NOMO-1 (cell line): Measurements from ENCODE around the gene GBA3.

Experiments used
- DNase-seq, 2 experiments: peaks; one replicate each; lab custom pipeline; 2025; ENCODE audit not compliant: unreplicated experiment in 2 of 2; lab: John Stamatoyannopoulos, UW

Gene GBA3

DNA sequence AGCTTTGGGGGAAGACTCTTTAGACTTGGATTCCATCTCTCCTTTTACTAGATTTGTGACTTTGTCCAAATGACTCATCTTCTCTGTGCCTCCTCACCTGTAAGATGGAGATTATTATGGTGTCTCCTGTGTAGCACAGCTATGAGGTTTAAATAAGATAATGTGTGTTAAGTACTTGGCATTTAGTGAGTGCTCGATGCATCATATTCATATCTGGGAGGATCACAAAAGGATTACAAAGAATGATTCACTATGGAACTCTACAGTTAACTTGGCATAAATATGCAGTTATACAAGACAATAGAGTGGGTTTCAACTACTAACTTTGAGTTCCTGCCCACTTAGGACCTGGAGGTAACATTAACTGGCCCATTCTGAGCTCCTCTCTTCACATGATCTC is 2.3 kb downstream of the GBA3 start:
- no peak for DNase-seq

DNA sequence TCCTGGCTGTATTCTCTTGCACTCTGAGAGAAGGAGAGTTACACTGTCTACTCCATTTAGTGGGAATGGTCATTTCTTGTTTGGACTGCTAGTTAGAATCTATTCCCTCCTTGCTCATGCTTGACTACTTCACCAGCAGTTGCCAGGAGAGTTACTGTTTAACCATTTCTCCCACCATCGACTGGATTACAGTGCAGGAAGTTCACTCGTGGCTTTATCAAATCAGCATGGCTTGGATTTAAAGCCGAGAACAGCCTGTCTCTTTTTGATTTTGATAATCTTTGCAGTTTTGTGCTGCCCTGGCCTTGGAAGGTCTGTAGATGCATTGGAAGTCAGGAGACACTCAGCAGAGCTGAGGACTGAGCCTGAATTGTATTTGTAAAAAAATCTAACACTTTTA is 3.2 kb downstream of the GBA3 start:
- no peak for DNase-seq

DNA sequence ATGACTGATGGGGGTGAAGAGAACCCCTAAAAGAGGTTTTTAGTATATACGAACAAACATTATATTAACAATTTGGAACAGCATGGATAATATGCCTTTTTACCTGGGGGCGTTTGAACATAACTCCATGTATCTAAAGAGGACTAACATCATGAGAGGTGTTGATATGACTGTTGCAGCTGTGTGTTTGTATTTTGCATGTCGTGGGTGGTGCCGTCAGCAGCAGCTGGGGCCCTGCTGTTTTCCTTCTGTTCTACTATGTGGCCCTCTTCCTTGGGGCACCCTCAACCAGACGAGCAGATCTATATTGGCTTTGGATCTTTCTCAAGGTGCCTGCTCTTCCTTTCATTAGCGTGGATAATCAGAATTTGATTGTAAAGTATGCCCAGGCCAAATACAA is 11.2 kb downstream of the GBA3 start:
- DNase-seq = no peak

DNA sequence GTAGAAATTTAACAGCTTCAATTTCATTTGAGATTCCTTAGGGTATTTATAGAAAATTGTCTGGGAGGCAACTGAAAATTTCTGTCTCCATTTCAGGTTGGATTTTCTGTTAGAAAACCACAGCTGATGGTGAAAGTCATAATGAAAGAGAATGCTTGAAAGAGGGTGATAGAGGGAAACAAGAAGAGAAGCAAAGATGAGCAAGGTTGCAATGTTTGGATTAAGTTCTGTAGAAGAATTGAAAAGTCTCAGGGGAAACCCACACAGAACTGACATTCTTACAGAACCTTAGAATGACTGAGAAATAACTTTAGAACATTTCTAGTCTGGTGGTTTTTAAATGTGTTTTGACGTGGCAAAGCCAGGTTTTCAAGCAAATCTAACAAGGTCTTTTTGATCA is 14.7 kb downstream of the GBA3 start:
- DNase-seq = no peak

DNA sequence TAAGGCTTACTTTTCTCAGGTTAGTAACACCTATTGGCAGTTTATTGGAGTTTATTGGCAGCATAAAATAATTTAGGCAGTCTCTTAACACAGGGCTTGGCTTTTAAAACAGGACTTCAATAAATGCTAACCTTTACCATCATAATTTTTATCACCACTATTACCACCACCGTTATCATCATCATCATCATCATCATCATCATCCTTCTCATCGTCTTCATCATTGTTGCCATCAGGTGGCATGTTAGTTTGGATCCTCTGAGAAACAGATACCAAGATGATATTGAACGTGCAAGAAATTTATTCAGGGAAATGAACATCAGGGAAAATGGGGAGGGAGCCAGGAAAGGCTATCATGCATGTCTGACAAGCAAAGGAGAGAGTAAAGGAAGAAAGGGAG is 16.2 kb downstream of the GBA3 start:
- DNase-seq = no peak

DNA sequence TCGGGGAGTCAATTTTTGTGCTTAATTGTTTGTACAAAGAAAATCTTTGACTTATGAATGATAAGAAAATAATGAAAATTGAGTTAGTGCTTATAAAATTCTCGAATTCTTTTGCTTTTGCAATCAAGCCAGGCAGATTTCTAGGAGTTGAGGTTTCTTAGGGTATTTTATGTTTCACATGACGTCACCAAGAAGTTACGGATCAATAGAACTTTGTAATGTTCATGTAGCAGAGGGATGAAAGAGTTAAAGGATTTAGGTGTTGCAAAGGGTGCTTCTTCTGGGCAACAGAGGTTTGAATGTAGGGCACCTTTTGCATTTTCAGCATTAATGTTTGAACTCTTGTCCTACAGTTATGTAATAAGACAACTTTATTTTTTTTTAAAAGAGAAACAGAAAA is 19.4 kb downstream of the GBA3 start:
- DNase-seq = no peak

DNA sequence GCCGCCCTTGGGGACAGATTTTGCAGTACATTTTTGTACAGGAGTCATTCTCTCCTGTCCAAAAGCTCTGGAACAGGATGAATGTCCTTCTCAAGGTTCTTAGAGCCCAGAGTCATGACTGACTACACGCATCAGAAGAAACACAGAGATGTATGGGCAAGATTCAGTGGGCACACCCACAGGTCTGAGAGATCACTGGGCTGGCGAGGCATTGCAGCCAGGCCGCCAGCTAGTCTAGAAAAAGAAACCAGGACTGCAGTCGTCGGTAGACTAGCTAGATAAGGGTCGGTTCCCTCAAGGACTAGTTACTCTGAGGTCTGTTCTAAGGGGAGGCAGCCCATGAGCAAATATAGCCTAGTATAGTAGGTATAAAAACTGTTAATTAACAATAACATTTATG is 19.8 kb downstream of the GBA3 start:
- DNase-seq = no peak

DNA sequence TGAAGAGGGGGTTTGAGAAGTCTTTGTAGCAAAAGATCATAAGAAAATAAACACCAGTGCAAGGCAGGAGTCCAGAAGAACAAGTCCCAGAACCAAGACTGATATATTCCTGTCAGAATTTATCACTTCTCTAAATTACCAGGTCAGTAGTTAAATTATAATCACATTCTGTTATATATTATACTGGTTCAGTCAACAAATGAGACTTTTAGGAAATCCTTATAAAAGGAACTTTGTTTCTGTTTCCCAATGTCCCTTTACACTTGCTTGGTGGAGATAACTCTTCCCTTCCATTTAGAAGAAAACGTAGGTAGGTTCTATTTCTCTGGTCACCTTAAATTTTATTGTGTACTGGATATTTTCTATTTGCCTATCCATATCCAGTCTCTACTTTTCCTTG is 21.1 kb downstream of the GBA3 start:
- DNase-seq = no peak

DNA sequence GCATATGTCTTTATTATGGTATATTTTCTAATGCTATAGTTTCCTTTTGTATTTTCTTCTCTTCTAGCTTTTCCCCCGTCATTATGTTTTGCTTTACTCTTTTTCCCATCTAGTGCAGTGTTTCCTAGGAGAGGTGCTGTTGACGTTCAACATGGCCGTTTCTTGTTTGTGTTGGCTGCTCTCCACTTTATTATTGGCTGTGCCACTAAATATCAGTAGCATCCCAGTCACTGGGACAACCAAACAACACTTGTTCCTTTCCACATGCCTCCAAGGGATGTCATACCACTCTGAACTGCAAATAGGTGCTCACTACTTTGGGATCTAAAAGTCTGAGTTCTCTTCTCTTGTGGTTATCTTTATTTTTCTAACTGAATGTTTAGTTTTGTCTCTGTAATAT is 26.5 kb downstream of the GBA3 start:
- DNase-seq = no peak

DNA sequence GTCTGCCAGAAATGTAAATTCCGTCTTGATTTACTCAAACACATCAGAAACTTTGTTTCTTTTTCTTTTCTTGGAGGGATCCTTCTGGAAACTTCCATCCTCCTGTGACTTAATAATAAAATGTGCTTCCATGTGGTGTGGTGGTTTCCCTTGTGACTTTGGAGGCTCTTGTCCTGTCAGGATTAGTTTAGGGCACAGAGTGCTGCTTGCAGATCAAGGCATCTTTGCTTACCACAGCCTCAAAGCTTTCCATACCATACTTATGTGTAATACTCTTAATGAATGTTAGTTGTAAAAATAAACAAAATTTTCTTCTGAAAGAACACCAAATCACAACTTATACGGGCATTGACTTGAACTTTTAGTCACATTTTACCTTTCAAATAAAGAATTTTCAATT is 27.4 kb downstream of the GBA3 start:
- DNase-seq = no peak

DNA sequence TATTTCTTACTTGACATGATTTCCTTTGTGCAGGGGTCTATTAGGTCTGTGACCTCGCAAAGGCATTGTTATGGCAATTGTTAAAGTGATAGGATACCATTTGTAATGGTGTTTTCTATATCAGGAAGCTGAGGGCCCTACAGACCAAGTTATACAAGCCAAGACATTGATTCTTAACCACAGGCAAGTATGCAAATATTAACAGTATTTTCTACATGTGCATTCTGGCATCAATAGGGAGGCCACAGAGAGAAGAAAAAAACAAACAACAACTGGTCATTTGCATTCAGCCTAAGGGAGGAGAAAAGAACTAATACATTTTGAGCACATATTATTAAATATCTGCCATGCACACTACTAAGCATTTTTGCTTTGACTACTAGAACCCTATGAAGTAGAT is 28.5 kb downstream of the GBA3 start:
- DNase-seq = no peak

DNA sequence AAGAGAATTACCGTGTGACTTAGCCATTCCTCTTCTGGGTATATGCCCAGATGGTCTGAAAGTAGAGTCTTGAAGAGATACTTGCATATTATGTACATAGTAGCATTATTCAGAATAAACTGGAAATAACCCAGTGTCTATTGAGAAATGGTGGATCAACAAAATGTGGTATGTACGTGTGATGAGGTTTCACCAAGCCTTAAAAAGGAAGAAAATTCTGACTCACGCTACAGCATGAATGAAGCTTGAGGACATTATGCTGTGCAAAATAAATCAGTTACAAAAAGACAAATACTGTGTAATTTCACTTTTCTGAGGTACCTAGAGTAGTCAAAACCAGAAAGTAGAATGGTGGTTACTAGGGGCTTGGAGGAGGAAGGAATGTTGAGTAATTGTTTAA is 37.3 kb downstream of the GBA3 start:
- DNase-seq = no peak

DNA sequence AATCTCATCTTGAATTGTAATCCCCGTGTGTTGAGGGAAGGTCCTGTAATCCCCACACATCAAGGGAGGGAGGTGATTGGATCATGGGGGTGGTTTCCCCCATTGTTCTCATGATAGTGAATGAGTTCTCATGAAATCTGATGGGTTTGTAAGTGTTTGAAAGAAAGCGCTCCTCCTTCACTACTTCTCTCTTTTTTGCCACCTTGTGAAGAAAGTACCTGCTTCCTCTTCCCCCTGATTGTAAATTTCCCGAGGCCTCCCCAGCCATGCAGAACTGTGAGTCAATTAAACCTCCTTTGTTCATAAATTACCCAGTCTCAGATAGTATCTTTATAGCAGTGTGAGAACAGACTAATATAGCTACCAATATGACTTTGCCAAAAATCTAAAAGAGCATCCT is 41.1 kb downstream of the GBA3 start:
- DNase-seq = no peak

DNA sequence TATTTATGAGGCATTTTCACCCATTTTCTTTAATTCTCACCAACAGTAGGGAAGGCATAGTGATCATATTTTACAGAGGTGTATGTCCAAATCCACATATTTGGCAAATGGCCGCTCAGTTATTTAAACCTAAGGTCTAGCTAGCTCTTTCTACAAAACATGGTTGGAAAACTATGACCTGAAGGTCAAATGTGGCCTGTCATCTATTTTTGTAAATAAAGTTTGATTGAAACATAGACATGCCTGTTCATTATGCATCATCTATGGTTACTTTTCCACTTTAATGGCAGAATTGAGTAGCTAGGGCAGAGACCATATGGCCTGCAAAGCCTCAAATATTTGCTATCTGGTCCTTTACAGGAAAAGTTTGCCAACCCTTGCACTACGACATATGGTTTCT is 44.2 kb downstream of the GBA3 start:
- DNase-seq = no peak

DNA sequence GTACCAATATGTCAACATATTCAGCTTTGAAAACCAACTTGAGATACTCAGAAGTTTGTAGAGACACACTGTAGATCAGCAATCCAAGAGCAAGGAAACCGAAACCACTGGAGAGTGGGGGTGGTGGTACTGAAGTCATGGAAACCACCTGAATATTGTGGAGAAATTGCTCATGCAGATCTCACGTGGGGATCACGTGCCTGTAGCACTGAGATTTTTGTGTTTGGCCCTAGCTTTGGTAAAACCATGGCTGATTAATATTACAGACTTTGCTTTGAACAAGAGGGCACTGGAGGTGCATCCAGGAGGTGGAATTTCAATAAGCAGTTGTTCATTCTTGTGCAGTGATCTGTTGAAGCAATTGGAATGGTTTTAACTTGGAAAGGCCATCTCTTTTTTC is 47.2 kb downstream of the GBA3 start:
- no peak for DNase-seq

DNA sequence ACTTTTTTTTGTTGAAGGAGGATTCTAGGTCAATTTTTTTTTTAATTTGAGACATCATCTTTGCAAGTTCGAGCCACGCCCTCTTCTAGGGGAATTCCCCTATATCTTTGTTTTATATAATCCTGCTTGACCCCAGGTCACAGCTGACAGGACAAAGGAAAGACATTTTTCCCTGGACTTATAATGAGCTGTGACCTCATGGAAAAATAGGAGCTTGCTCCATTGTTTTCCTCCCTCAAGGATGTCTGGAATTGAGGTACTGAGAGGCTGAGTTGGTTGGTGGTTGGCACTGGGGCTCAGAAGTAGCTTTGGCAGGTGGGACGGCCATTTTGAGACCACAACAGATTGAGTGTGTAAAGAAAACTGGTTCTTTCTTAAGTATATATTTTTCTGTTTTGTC is 49.0 kb downstream of the GBA3 start:
- no peak for DNase-seq

DNA sequence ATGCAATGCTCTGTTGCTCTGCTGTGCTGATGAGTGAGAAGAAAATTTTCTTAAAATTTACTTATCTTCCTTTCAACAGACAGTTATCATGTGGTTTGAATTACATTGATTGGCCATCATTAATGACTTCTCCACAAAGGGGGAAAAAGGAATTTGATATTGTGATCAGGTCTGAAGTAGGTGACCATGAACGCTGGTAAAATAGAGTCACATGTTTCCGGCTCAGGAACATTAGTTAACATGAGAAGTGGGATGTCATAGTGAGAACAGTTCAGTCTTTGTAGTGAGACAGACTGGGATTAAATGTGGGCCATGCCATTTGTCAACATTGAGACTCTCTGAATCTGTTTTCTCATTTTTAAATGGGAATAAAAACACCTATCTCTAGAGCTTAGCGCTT is 50.6 kb downstream of the GBA3 start:
- DNase-seq = no peak

DNA sequence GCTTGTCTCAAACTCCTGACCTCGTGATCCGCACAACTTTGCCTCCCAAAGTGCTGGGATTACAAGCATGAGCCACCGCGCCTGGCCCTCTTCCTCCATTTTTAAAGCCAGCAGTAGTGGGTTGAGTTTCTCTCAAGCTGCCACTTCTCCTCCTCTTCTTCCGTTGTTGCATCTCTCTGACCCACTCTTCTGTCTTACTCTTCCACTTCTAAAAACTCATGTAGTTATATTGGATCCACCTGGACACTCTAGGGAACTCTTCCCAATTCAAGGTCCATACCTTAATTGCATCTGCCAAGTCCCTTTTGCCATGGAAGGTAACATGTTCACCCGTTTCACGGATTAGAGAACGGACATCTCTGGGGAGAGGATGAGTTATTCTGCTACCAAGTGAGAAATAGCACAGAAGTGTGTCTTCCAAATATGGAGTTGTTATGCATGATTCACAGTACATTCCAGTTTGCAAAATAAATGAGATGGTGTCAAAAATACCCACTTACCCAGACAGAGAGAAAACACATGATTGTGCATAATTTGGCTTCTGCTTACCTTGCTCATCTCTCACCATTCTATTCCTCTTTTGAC is 51.8 kb downstream of the GBA3 start:
- no peak for DNase-seq

DNA sequence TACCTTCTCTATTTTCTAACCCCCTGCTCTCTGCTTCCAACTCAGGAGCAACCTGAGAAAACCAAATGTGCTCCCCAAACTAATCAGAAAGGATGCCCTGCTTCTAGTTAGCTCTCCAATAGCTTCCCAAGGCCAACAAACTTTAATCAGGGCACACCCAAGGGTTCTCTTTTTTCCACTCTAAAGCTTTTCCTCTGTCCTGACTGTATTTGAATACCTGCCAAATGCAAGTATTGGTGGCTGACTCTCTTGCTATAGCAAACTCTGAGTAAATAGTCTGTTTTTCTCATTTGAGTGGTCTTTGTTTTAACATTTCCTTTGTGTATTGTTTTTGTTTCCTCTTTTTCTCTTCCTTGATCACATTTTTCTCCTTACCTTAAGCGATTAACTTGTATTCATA is 52.5 kb downstream of the GBA3 start:
- no peak for DNase-seq

DNA sequence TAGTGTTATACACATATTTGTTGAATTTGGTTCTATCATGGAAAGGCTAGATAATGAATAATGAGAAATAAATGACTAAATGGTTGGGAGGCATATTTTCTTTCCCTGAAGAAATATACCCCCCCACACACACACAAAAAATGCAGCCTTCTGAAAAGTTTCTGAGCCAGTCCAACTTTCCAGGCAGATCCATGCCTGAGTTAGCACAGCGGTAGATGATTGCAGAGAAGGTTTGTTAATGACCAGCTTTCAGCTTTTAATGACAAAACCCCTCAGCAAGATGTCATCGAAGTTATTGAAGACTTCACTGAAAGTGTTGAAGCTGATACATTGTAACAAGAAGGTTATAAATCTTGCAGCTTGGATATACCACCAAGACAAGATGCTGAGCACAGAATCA is 61.4 kb downstream of the GBA3 start:
- DNase-seq = no peak

DNA sequence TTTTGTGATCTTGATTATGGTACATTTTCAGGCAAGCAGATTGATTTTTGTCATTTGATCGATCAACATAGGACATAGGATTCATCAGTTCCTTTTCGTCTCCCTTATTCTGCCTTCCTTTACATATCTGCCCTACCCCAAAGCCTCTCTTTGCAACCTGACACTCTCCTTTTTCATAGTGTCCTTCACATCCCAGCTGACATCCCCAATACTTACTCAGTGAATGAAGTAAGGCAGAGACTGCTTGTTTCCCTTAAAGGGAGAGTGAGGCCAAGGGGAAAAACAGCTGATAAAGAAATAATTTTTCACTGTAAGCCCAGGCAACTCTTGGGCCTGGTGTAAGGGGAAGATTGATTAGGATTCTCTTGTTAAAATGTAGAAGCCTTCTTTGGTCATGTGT is 69.8 kb downstream of the GBA3 start:
- no peak for DNase-seq

DNA sequence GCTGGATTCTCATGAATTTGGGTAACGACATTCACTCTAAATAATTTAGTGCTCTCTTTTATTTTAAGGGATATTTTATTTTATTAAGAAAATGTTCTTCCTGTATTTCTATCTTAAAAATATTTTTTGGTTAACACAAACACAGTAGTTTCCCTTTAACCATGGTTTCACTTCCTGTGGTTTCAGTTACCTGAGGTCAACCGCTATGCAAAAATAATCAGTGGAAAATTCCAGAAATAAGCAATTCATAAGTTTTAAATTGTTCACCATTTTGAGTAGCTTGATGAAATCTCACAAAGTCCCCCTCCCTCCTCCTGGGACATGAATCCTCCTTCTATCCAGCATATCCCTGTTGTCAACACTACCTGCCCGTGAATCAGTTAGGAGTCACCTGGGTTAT is 71.4 kb downstream of the GBA3 start:
- DNase-seq = peak in 1 of 2 experiments; percentile 5

DNA sequence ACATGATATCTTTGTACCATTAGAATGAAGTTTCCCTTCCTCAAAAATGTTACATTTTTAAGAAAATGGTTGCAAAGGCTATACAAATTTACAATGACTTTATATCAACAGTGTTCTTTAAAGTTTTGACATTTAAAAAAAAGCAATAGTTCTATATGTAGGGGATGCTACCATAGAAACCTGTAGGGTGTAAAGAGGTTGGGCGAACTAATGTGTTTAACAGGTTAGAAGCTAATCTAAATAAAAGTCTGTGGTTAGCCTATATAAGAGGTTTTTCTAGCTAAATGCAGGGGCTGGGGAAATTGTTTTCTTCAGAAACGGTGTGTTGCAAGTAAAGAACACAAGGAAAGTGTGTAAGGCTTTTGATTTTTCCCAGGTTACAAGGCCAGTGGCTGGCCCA is 73.3 kb downstream of the GBA3 start:
- no peak for DNase-seq
